ENCODE measurements around the gene TAS2R8.
"Not testable (repeated sequence)": the region's sequence is repeated elsewhere in the genome, so short reads cannot be mapped to it uniquely, and the experiment has no call there.

Gene TAS2R8, protein sequence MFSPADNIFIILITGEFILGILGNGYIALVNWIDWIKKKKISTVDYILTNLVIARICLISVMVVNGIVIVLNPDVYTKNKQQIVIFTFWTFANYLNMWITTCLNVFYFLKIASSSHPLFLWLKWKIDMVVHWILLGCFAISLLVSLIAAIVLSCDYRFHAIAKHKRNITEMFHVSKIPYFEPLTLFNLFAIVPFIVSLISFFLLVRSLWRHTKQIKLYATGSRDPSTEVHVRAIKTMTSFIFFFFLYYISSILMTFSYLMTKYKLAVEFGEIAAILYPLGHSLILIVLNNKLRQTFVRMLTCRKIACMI
- total RNA-seq = 0 to 0.04 (median 0) reads per million in 18 experiments

- DNase-seq = no peak
These were observed at the start of gene TAS2R8 for GRCh38 chr12:10807186-10807585. Gene TAS2R8, minus strand, starts transcription at chr12:10807286. Its CDS starts 306 bp downstream, at chr12:10806980.

- DNase-seq = no peak
These were observed 48.7 kb upstream of the TAS2R8 start for GRCh38 chr12:10855807-10856206.

DNA sequence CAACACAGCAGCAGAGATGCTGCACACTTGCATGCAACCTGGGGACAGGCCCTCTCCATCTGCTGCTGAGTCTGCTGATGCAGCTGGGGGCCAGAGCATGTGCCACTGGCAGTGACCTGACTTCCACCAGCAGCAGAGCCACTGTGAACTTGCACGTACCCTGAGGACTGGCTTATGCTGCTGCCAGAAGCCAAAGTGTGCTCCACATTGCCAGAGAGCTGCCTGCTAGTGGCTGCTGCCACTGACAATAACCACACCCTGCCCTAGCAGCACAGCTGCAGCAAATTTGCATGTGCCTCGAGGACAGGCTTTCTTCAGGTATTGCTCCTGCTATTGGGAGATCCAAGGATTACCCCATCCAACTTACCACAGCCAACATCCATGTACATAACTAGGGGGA is 46.7 kb upstream of the TAS2R8 start:
- DNase-seq = no peak

DNA sequence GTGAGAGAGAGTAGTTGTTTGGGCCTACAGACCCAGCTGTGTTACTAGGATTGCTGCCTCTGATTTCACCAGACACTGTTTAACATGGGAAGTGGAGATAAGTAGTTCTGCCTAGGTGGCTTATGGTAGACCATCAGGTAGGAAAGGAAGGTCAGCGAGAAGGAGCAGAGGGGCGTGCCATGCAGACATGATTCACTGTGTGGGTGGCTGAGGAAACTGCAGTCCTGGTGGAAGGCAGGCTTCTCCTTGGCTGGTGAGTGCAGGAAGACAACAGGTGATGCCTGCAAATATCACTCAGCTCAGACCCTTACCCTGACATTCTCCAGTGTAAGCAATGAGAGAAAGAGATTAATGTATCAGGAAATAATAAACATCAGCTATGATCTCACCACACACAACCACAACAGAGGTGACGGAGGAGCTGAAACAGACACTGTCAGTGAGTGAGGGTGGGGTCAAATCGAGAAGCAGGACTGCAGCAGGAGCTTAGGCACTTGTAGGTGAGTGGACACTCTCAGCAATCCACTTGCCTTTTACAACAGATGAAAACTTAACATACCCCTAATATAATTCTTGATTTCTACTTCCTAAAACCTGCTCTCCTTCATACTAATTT is 44.3 kb upstream of the TAS2R8 start:
- no peak for DNase-seq

DNA sequence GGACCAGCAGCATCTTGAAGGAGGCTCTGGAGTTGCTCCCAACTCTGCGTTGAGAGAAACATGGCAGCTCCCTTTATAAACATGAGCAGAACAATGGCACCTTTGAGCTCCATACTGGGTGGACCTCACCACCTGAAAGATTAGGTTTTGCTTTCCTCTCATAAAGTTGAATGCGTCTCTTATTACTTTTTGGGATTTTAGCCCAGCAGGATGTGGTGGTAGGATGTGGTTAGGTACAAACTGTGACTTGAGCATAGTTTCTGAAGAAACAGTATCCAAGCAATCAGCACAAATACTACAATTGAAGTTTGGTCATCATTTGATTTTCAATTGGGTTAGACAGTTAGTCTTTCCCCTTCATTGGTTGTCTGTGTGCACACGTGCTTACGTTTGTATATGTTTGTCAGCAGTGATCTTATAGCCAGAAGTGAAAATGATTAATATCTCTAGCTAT is 42.4 kb upstream of the TAS2R8 start, which contains the start of gene PRR4:
PRR4 (minus strand) TSS at position 51 of the 454 bp plus-strand sequence; CDS start at position 13, 38 bp downstream.
- no peak for DNase-seq

- no peak for DNase-seq
These were observed 40.7 kb upstream of the TAS2R8 start for GRCh38 chr12:10847744-10848143.

DNA sequence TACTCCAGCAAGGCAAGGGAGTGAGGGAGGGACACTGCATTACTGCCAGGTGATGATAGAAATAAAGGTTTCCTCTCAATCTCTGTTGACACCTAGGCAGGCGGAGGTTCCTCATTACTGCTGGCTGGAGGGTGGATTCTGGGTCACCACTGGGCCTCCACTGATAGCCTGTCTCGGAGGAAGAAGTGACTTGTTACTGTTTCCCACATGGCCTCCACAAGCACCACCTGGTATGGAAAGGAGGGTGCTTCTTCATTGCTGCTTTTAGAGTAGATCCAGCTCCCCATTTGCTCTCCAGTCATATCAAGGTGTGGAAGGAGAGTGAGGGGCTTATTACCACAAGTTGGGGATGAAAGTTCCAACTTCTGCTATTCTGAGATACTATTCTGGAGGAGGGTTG is 35.8 kb upstream of the TAS2R8 start:
- no peak for DNase-seq

DNA sequence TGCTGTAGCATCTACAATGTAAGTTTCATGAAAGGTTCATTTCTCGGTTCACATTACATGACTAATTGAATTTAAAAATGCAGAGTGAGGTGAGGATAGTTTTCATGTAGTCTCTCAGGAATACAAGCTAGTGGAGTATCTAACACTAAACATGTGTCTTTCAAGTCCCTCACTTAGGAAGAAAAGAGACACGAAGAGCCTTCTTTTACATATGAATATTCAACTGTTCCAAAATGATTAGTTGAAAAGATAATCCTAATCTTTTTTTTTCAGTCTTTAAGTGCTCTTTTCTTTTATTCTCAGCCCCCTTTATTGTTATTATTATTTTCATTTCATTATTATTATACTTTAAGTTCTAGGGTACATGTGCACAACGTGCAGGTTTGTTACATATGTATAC is 31.4 kb upstream of the TAS2R8 start:
- no peak for DNase-seq

DNA sequence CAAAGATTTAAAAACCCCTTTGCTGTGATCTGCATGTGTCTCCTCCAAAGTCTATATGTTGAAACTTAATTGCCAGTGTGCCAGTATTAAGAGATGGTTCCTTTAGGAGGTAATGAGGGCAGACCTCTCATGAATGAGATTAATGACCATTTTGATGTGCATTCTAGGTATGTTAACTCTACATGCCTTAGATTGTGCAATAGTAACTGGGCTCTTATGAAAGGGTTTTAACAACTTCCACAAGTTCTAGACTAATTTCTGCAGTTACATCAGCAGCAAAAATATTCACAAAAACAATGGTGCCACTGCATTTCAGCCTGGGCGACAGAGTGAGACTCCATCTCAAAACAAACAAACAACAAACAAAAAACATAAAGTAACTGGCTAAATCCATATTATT is 22.9 kb upstream of the TAS2R8 start:
- no peak for DNase-seq

- DNase-seq = no peak
These were observed 19.2 kb upstream of the TAS2R8 start, which contains the start of gene TAS2R10 for GRCh38 chr12:10826258-10826657. Gene TAS2R10, minus strand, starts transcription at chr12:10826358. Its CDS starts 89 bp downstream, at chr12:10826269.

DNA sequence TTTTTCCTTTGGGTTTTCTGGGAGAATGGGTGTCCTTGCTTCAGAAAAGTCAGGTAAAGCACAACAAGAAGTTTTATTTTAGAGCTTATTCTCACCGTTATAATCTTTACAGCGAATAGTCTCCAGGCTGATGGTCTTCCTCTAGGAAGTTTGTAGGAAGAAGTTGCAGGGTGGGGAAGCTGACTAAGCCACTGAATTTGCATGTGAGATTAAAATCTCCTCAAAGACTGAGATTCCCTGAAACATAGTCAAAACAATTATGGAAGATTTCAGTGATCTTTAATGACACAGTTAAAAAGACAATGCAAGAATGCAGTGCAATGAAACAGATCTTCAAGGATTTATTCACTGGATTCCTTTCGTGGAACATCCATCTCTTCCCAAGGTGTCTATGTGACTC is 17.9 kb upstream of the TAS2R8 start:
- DNase-seq = no peak

DNA sequence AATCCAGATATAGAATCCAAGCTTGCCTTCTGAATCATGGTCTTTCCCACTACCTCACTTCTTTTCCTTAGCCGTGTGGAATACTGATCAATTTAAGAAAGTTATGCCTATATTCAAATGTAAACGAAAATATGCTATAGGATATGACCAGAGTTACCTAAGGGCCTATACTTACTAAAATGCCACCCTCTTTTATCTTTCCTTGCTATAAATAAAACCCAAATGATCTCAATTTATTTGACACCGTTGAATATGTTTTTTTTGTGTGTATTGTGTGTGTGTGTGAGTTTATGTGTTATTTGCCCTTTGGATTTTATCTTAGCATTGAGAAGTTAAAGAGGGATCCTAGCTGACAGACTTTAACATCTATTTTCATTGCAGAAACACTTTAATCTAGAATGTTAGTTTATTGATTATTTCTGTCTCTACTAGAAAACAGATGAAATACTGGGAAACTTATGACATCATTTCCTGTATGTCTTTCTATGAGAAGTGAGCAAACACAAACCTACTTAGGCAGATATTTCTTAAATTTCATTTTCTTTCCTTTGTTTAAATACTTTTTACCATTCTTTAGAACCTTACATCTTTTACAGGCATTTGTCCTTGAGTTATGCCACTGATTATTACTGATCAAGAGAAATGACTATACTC is 4.9 kb upstream of the TAS2R8 start:
- no peak for DNase-seq

DNA sequence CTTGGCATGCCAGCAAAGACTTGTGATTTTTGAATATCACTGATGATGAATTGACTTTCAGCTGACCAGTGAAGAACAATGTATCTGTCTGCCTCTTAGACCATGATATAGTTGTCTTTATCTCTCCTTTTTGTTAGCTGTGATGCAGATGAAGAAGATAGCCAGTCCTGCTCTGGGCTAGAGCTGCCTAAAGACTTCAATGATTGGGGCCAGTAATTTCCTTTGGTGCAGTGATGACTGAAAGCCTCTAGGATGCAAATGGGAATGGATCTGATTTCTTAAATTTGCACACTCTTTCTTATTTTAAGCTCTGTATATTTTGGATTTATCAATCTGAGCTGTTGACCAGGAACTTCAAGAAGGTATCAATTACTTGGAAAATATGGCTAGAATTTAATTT is 3.0 kb upstream of the TAS2R8 start, which contains the start of gene TAS2R9:
TAS2R9 (minus strand) TSS at position 101 of the 400 bp plus-strand sequence; CDS start at position 8, 93 bp downstream.
- no peak for DNase-seq

DNA sequence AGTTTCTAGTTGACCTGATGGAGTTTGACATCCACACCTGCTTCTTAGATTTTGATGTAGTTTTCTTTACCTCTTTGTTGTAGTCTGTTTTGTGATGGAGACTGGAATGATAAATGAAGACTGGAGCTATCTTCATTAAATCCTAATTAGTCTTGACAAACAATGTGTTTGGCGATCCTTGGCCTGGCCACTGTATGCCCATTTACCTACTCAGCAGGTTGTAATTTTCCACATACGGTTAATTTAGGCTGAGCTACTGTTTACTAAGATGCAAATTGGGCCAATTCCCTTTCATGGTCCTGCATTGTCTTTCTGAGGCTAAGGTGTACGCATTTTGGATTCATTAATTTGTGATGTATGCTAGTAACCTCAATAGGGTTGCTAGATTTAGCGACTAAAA is 4.5 kb downstream of the TAS2R8 start, which contains the start of gene TAS2R7:
TAS2R7 (minus strand) TSS at position 41 of the 400 bp plus-strand sequence. CDS start 57 bp downstream, outside the sequence.
- no peak for DNase-seq

GRCh38 chr12:10801741-10802140 is 5.3 kb downstream of the TAS2R8 start:
- no peak for DNase-seq

GRCh38 chr12:10794222-10794621 is 12.9 kb downstream of the TAS2R8 start:
- DNase-seq = no peak

DNA sequence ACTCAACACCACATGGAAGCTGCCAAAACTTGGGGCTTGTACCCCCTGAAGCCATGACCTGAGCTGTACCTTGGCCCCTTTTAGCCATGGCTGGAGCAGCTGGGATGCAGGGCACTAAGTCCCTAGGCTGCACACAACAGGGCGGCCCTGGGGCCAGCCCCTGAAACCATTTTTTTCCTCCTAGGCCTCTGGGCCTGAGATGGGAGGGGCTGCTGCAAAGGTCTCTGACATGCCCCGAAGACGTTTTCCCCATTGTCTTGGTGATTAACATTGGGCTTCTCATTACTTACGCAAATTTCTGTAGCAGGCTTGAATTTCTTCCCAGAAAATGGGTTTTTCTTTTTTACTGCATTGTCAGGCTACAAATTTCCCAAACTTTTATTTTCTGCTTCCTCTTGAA is 15.3 kb downstream of the TAS2R8 start:
- DNase-seq = not testable (repeated sequence)

DNA sequence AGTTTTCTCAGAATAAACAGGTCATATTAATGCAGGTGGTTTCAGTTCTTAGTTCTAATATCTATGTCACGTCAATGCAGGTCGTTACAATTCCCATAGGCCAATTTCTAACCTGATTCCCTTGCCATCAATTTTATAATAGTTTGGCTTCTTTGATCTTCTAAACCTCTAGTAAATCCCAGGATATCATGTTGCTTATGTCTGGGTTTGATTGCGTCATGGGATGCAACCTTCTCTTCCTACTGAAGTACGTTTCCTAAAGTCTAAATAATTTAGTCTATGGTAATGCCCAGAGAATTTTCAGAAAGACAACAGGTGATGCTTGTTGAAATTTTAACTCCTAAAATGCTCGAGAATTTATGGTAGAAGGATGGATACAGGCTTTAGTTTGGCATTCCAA is 23.8 kb downstream of the TAS2R8 start:
- no peak for DNase-seq

- no peak for DNase-seq
These were observed 28.0 kb downstream of the TAS2R8 start for GRCh38 chr12:10779103-10779502.

- peak; percentile 6 to 57 for DNase-seq
These were observed 35.9 kb downstream of the TAS2R8 start for GRCh38 chr12:10771132-10771733.

- DNase-seq = no peak
These were observed 47.4 kb downstream of the TAS2R8 start for GRCh38 chr12:10759657-10760056.

GRCh38 chr12:10756194-10756593 is 50.9 kb downstream of the TAS2R8 start:
- no peak for DNase-seq

Measured in inflammatory macrophage (primary cell).